ENCODE measurements around the gene SLC2A13.

Gene SLC2A13

GRCh38 chr12:39723831-39724230 is 382.1 kb downstream of the SLC2A13 start:
- DNase-seq = no peak

GRCh38 chr12:39722504-39722903 is 383.4 kb downstream of the SLC2A13 start:
- no peak for DNase-seq

- no peak for DNase-seq
Measured at GRCh38 chr12:39713552-39713951, 392.3 kb downstream of the SLC2A13 start.

GRCh38 chr12:39712334-39712733 is 393.5 kb downstream of the SLC2A13 start:
- no peak for DNase-seq
